ENCODE measurements around the gene SERPINE1.
"Not testable (repeated sequence)": the region's sequence is repeated elsewhere in the genome, so short reads cannot be mapped to it uniquely, and the experiment has no call there.

The SERPINE1 gene

GRCh38 chr7:101126651-101127459 is at the start of gene SERPINE1:
Gene SERPINE1 (plus strand): TSS chr7:101127104. CDS start chr7:101128394, 1,290 bp downstream.
- peak; percentile 24 for DNase-seq

DNA sequence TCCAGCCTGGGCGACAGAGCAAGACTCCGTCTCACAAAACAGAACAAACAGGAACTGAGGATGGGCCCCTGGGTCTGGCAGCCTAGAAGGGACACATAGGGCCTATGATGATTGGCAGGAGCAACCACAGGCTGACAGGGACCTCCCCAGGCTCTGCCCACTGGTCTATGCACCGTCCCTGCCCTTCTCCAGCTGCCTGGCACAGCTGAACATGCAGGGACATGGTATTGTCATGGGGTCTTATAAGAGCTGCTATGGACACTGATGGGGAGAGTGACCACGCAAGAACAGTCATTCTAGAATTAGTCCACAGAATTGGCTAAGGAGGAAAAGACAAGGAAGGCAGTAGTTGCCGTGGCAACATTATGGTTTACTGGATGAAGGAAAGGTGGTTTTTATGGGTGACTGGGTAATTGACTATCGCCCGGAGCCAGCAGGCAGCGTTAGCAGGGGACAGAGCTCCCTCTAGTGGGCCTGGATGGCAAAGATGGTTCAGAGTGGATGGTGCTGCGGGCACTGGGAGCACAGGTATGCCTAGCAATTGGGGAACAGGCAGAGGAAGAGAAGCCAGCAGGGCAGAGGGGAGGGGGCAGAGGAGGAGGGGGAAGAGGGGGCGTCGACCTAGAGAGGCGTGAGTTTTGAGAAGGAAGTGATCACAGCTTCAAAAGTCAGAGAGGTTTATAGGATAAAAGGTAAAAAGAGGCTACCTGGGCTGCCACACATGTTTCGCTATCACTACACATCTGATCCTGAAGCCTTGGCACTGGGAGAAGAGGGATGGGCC is 49.4 kb upstream of the SERPINE1 start:
- peak; percentile 72 for DNase-seq

GRCh38 chr7:101081432-101081831 is 45.5 kb upstream of the SERPINE1 start:
- no peak for DNase-seq

DNA sequence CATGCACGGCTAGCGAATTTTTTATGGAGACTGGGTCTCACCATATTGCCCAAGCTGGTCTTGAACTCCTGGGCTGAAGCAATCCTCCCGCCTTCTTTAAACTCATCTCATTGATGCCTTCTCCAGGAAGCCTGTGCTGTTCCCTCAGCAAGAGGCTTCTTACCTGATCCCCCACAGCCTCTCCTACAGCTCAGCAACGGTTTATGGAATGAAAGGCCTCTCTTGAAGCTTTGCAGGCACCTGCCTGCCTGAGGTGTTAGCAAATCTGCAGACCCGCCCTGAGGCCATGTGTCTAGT is 42.1 kb upstream of the SERPINE1 start:
- DNase-seq, result no peak

GRCh38 chr7:101085162-101085964 is 41.5 kb upstream of the SERPINE1 start, which contains the start of gene TRIM56:
Gene TRIM56 (plus strand): TSS chr7:101085481. CDS start chr7:101087313, 1,832 bp downstream.
- DNase-seq, result peak; percentile 72

DNA sequence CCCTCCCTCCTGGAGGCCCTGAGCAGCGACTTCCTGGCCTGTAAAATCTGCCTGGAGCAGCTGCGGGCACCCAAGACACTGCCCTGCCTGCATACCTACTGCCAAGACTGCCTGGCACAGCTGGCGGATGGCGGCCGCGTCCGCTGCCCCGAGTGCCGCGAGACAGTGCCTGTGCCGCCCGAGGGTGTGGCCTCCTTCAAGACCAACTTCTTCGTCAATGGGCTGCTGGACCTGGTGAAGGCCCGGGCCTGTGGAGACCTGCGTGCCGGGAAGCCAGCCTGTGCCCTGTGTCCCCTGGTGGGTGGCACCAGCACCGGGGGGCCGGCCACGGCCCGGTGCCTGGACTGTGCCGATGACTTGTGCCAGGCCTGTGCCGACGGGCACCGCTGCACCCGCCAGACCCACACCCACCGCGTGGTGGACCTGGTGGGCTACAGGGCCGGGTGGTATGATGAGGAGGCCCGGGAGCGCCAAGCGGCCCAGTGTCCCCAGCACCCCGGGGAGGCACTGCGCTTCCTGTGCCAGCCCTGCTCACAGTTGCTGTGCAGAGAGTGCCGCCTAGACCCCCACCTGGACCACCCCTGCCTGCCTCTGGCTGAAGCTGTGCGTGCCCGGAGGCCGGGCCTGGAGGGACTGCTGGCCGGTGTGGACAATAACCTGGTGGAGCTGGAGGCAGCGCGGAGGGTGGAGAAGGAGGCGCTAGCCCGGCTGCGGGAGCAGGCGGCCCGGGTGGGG is 39.4 kb upstream of the SERPINE1 start:
- no peak for DNase-seq

- no peak for DNase-seq
Measured at GRCh38 chr7:101088069-101088425, 38.9 kb upstream of the SERPINE1 start.

DNA sequence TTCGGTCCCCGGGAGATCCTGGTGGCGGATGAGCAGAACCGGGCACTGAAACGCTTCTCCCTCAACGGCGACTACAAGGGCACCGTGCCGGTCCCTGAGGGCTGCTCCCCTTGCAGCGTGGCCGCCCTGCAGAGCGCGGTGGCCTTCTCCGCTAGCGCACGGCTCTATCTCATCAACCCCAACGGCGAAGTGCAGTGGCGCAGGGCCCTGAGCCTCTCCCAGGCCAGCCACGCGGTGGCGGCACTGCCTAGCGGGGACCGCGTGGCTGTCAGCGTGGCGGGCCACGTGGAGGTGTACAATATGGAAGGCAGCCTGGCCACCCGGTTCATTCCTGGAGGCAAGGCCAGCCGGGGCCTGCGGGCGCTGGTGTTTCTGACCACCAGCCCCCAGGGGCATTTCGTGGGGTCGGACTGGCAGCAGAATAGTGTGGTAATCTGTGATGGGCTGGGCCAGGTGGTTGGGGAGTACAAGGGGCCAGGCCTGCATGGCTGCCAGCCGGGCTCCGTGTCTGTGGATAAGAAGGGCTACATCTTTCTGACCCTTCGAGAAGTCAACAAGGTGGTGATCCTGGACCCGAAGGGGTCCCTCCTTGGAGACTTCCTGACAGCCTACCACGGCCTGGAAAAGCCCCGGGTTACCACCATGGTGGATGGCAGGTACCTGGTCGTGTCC is 37.9 kb upstream of the SERPINE1 start:
- no peak for DNase-seq

DNA sequence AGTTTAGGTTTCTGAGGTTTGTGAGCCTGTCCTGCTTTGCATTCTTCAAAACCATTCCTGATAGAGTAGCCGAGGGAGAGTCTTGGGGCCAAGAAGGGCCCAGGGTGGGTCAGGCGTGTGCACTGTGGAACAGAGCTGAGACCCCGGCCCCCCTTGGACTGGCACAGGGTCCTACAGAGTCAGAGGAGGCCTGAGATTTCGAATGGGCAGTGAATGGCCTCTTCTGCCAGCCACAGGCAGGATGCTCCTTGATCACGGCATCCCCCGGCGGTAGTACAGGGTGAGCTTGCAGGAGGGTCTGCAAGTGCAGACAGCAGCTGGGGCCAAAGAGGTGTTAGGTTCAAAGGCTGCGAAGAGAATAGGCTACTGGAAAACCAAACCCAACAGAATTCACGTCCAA is 37.0 kb upstream of the SERPINE1 start:
- no peak for DNase-seq

DNA sequence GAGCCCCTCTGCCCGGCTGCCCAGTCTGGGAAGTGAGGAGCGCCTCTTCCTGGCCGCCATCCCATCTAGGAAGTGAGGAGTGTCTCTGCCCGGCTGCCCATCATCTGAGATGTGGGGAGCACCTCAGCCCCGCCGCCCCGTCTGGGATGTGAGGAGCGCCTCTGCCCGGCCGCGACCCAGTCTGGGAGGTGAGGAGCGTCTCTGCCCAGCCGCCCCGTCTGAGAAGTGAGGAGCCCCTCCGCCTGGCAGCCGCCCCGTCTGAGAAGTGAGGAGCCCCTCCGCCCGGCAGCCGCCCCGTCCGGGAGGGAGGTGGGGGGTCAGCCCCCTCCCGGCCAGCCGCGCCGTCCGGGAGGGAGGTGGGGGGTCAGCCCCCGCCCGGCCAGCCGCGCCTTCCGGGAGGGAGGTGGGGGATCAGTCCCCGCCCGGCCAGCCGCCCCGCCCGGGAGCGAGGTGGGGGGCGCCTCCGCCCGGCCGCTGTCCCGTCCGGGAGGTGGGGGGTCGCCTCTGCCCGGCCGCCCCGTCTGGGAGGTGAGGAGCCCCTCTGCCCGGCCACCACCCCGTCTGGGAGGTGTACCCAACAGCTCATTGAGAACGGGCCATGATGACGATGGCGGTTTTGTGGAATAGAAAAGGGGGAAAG is 34.5 kb upstream of the SERPINE1 start:
- DNase-seq, result not testable (repeated sequence)

DNA sequence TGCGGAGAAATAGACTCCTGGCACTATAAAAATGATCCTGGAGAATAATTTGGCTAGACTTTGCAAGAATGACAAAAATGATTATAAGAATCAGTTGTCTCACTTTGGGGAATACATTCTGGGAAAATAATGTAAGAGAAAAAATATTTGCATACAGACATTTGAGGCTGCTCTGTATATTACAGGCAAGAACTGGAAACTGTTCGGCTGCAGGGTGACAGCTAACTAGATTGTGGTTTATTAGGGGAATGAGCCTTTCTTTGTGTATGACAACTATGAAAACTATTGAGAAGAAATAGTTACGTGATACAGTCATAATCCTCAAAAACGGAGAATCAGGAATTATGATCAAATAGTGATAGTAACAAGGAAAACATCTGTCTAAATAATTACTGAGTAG is 33.0 kb upstream of the SERPINE1 start:
- no peak for DNase-seq

DNA sequence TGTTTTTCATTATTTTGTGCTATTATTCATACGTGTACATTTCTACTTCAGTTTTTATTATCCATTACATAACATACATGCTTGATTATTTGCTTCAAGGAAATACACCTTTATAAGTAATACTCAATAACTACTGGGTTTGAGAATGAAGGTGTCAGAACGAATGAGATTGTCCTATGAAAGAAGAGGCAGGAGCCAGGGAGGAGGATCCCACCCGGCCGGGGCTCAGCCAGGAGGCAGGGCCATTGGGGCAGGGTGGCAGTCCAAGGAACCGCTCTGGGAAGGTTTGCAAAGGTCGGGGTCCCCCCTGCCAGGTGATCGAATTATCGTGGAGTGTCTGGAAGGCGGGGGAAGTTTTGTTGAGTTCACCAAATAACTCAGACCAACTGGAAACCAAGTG is 32.5 kb upstream of the SERPINE1 start:
- DNase-seq, result no peak

GRCh38 chr7:101094791-101095375 is 32.0 kb upstream of the SERPINE1 start:
- no peak for DNase-seq

DNA sequence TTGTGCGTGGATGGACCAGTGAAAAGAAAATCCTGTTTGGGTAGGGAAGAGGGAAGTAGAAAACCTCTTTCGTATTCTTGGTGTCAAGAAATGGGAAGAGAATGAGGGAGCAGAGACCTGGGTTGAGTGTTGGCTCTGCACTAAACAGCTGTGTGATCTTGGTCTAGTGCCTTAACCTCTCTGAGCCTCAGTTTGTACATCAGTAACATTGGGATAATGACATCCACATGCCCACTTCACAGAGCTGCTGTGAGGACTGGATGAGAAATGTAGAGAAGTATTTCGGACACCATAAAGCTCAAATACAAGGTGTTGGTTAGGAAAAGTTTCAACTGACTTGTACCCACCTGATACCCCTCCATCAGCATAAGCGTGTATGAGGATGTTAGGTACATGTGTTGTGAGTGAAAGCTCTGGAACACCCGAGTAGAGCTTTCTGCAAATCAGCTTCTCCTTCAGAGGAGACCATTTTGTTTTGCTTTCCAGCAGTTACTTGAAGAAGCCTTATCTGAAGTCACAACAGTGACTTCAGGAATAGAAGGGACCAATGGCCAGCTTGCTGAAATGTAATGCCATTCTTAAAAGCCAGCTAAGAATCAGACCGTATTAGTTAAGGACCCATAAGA is 30.5 kb upstream of the SERPINE1 start:
- DNase-seq, result no peak

DNA sequence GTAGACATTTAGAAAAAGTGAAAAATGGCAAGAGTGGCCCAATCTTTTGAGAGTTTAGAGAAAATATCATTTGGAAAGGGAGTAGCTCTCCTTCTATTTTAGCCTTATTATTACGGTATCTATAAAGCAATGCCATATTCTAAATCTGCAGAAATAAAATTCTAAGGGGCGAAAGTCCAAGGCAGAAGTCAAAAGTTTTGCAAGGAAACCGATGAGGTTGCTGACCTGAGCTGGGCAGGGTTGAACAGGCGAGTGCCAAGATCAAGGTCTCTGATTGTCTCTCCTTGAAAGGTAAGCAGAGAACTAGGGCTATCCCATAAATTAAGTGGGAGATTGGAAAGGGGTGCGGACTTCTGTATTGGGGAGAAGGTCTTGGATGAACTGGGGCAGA is 30.0 kb upstream of the SERPINE1 start:
- no peak for DNase-seq

- DNase-seq, result no peak
Measured at GRCh38 chr7:101097561-101097960, 29.3 kb upstream of the SERPINE1 start.

DNA sequence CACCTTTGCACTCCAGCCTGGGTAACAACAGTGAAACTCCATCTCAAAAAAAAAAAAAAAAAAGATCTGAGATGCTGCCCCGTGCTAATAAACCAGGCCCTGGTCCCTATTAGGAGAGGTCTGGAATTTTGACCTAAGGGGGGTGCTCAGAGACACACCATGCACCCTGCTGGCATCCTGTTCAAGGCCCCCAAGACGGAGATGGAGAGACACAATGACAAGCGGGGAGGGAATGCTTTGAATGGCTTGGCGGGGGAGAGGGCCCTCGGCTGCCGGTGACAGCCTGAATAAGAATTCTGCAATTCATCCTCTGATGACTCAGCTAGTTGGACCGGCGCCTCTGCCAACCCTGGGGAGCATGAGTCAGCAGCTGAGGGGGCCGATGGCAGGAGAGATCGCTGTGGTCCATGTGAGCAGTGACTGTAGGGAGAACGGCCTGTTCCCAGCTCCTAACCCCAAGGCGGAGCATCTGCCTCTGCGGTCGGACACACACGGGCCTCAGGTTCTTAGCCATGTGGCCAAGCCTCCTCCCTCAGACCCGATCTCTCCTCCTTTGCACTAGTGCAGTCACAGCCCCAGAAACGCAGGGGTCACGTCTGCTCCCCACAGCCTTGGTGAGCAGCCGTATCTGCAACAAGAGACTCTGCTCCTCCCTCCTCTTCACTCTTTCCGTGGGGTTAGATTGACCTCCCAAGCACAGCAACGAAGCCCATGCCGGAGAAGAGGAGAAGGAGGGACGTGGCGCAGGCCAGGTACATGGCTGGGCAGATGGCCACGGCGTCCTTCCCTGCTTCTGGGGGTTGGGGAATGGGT is 26.7 kb upstream of the SERPINE1 start:
- no peak for DNase-seq

GRCh38 chr7:101100858-101101847 is 25.8 kb upstream of the SERPINE1 start:
- no peak for DNase-seq

DNA sequence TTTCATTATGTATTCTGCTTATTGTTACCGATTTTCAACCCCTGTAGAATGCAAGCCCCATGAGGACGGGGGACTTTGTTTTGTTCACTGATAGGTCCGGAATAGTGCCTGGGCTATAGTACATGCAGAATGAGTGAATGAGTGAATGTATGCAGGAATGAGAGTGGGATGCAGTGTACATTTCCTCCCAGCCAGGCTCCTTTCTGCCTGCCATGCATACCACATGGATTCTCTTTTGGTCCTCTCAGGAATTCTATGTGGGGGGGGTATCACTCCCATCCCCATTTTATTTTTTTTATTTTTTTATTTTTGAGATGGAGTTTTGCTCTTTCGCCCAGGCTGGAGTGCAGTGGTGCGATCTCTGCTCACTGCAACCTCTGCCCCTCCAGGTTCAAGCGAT is 24.9 kb upstream of the SERPINE1 start:
- no peak for DNase-seq
